ENCODE measurements around the gene PDE4C. TPM values are rescaled to one million over a fixed set of nuclear protein-coding genes. Genes with fewer than 3 reads are reported as not detected.
A peak's percentile ranks its signal among the peaks of the same experiment; 100 is the strongest.

PDE4C gene
- total and polyA plus RNA-seq, 10 donors, result 0.07 to 7.6 (median 1.8) TPM

DNA sequence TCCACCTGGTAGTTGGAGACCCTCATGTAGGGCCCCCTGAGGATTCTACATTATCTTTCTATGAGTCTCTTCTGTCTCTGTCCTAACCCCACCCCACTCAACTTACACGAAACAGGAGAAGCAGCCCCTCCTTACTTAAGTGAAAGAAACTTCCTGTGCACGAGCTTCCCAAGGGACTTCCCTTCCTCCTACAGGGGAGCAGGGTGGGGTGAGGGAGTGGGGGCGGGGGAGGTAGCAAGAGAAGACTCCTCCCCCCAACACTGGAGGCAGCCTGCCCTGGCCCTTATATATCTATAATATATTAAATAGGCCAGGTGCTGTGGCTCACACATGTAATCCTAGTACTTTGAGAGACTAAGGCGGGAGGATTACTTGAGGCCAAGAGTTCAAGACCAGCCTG, 5.5 kb upstream of the PDE4C start:
- H3K27ac ChIP-seq, result no peak overlapping the region
- H3K4me3 ChIP-seq, result no peak overlapping the region
- TF ChIP-seq POLR2A (IDR thresholded peaks at IDR 0.05), result no peak
- TF ChIP-seq POLR2AphosphoS5 (IDR thresholded peaks at IDR 0.05), result no peak
- TF ChIP-seq, protein P1, sequence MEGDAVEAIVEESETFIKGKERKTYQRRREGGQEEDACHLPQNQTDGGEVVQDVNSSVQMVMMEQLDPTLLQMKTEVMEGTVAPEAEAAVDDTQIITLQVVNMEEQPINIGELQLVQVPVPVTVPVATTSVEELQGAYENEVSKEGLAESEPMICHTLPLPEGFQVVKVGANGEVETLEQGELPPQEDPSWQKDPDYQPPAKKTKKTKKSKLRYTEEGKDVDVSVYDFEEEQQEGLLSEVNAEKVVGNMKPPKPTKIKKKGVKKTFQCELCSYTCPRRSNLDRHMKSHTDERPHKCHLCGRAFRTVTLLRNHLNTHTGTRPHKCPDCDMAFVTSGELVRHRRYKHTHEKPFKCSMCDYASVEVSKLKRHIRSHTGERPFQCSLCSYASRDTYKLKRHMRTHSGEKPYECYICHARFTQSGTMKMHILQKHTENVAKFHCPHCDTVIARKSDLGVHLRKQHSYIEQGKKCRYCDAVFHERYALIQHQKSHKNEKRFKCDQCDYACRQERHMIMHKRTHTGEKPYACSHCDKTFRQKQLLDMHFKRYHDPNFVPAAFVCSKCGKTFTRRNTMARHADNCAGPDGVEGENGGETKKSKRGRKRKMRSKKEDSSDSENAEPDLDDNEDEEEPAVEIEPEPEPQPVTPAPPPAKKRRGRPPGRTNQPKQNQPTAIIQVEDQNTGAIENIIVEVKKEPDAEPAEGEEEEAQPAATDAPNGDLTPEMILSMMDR (IDR thresholded peaks at IDR 0.05 in 8 of 11, conservative IDR thresholded peaks at IDR 0.05 in 3 of 11), result no peak
- 12 to 31% (median 22%) methylated on average over 4 of the region's 4 CpGs for WGBS, 5 donors
- no peak for DNase-seq
- intact Hi-C loops (cut with DNase I; ENCODE audit: low total_unique reads), result no loop called here
- peaks cover 4 to 98% (median 54%) of the 10 kb centered on the region in 7 donors for H3K27me3 ChIP-seq (replicated peaks in 1 of 7)
- peaks cover 0 to 12% (median 3%) of the 10 kb centered on the region in 8 donors for H3K9me3 ChIP-seq
- no peaks in the 10 kb centered on the region for H3K36me3 ChIP-seq
- peaks cover 0 to 24% (median 10%) of the 10 kb centered on the region in 6 donors for H3K4me1 ChIP-seq

DNA sequence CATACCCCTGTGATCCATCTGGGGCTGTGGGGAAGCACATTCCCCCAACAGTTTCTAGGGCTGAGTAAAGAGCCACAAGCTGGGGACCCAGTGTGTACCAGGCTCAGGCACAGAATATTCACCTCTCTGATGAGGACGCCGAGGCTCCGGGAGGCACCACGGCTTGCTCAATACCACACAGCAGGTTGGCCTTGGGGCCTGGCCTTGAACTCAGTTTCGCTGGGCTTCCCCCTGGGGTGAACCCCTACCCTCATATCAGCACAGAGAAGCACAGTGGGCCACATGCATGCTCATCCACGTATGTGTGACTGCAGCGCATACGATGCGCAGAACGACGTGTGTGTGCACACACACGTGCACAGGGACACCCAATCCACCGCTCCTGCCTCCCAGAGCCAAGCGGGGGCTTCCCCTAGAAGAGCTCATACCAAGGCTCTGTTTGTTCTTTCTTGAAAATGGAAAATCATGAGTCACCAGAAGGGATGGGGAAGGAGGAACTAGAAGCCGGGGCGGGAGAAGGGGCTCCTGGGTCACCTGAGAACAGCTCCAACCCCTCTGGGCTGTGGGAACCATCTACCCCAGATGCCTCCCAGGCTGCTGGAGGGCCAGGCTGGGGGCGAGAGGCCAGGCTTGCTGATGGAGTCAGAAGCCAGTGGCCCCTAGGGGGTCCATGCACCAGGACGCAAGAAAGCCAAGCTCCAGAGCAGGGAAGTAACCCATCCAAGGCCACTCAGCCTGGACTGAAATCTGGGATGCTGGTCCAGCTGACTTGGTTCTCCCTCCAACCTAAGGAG, 4.9 kb upstream of the PDE4C start:
- Histone ChIP-seq H3K27ac (no peak overlapping the region), H3K27me3 (replicated peaks in 1 of 7) (peaks cover 4 to 98% (median 61%) of the 10 kb centered on the region in 7 donors), H3K36me3 (no peaks in the 10 kb centered on the region), H3K4me3 (no peak overlapping the region), H3K4me1 (peaks cover 2 to 31% (median 14%) of the 10 kb centered on the region in 6 donors), H3K9me3 (peaks cover 0 to 12% (median 3%) of the 10 kb centered on the region in 8 donors)
- WGBS, 5 donors, result 38 to 49% (median 44%) methylated on average over 12 to 18 of the region's 18 CpGs
- no peak for DNase-seq
- intact Hi-C loops (cut with DNase I; ENCODE audit: low total_unique reads), result no loop called here
- no peak for TF ChIP-seq POLR2A (IDR thresholded peaks at IDR 0.05)
- no peak for TF ChIP-seq POLR2AphosphoS5 (IDR thresholded peaks at IDR 0.05)
- TF ChIP-seq, protein P1 (IDR thresholded peaks at IDR 0.05 in 8 of 11, conservative IDR thresholded peaks at IDR 0.05 in 3 of 11), result no peak

DNA sequence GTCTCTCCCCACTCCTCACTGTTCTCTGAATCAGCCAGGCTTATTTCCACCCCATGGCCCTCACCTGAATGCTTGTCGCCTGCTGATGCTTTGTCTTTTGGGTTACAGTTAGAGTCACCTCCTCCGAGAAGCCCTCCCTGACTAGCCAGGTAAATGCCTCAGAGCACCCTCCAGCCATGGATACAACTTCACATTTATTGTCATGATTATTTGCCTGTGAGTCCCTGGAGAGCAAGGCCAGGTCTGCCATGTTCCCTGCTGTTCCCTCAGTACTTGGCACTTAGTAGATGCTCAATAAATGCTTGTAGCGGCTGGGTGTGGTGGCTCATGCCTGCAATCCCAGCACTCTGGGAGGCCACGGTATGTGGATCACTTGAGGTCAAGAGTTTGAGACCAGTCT, 3.7 kb upstream of the PDE4C start:
- Histone ChIP-seq H3K9me3 (peaks cover 0 to 12% (median 3%) of the 10 kb centered on the region in 8 donors), H3K4me1 (peaks cover 15 to 43% (median 26%) of the 10 kb centered on the region in 6 donors), H3K36me3 (no peaks in the 10 kb centered on the region), H3K27ac (no peak overlapping the region), H3K27me3 (replicated peaks in 1 of 7) (peaks cover 7 to 100% (median 72%) of the 10 kb centered on the region in 7 donors), H3K4me3 (no peak overlapping the region)
- TF ChIP-seq POLR2A (IDR thresholded peaks at IDR 0.05), result no peak
- TF ChIP-seq POLR2AphosphoS5 (IDR thresholded peaks at IDR 0.05), result no peak
- TF ChIP-seq, protein P1 (IDR thresholded peaks at IDR 0.05 in 8 of 11, conservative IDR thresholded peaks at IDR 0.05 in 3 of 11), result no peak
- intact Hi-C loops (cut with DNase I; ENCODE audit: low total_unique reads), result no loop called here
- WGBS, 5 donors, result 80 to 88% (median 82%) methylated on average over 4 of the region's 4 CpGs
- no peak for DNase-seq

DNA sequence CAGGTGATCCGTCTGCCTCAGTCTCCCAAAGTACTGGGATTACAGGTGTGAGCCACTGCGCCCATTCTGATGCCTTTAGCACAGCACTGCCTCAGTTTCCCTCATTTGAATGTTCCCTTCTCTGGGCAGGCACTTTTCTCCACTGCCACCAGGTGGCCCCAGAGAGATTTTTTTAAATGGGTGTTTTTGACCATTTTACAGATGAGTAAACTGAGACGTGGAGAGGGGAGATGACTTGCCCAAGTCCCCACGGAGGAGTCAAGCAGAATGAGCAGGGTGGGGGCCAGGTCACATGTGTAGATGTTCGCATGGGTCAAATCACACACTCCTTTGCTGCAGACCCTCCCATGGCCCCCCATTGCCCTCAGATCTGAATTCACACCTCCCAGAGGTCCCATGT, 3.2 kb upstream of the PDE4C start:
- intact Hi-C loops (cut with DNase I; ENCODE audit: low total_unique reads), result no loop called here
- H3K27ac ChIP-seq, result no peak overlapping the region
- peaks cover 18 to 47% (median 30%) of the 10 kb centered on the region in 6 donors for H3K4me1 ChIP-seq
- H3K4me3 ChIP-seq, result no peak overlapping the region
- TF ChIP-seq, protein P1 (IDR thresholded peaks at IDR 0.05 in 8 of 11, conservative IDR thresholded peaks at IDR 0.05 in 3 of 11), result peak in 6 of 11 experiments; percentile 32 to 48 (median 38)
- TF ChIP-seq POLR2AphosphoS5 (IDR thresholded peaks at IDR 0.05), result no peak
- no peaks in the 10 kb centered on the region for H3K36me3 ChIP-seq
- WGBS, 5 donors, result 51 to 72% (median 62%) methylated on average over 5 of the region's 5 CpGs
- peaks cover 0 to 12% (median 3%) of the 10 kb centered on the region in 8 donors for H3K9me3 ChIP-seq
- peaks cover 7 to 100% (median 73%) of the 10 kb centered on the region in 7 donors for H3K27me3 ChIP-seq (replicated peaks in 1 of 7)
- no peak for DNase-seq
